ENCODE measurements around the gene PRDM5. TPM values are rescaled to one million over a fixed set of nuclear protein-coding genes. Genes with fewer than 3 reads are reported as not detected.

PRDM5 gene
- total and polyA plus RNA-seq, 10 of the 15 experiments (the other 5 are each of a cell fraction or from before 2014, with no cell fraction given) = 0.07 TPM; not detected in 9

DNA sequence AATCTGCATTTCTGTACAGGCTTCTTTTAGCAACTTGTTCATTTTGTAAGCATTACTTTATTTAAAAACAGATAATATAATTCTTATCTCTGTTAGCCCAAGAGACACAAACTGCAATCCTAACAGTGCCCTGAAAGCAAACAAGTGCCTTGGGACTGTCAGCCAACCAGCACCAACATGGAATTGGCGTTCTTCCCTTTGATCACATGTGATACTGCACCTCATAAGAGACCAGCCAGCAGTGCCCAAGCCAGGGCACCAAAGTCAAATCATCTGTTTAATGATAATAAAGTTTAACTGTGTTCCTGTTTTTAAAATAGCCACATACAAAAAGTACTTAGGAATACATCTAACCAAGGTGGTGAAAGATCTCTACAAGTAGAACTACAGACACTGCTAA lies 223.2 kb downstream of the PRDM5 start:
- CTCF ChIA-PET = no interaction called here
- TF ChIP-seq MXI1 (IDR thresholded peaks at IDR 0.05; ENCODE audit: low read depth, low read length) (no peak), ATF2 (IDR thresholded peaks at IDR 0.05; ENCODE audit: low read length) (no peak), ZNF217 (IDR thresholded peaks at IDR 0.05) (no peak), BCLAF1 (IDR thresholded peaks at IDR 0.05) (no peak), CHD1 (IDR thresholded peaks at IDR 0.05; ENCODE audit: low read depth, low read length) (no peak), ZNF24 (IDR thresholded peaks at IDR 0.05) (no peak), ZNF687 (IDR thresholded peaks at IDR 0.05) (no peak), CREB1 (IDR thresholded peaks at IDR 0.05; ENCODE audit: low read depth) (no peak), NFIC (IDR thresholded peaks at IDR 0.05; ENCODE audit: low read depth, low read length) (no peak), STAT3 (IDR thresholded peaks at IDR 0.05; ENCODE audit: low read depth, low read length) (no peak)
- TF ChIP-seq, protein P1, sequence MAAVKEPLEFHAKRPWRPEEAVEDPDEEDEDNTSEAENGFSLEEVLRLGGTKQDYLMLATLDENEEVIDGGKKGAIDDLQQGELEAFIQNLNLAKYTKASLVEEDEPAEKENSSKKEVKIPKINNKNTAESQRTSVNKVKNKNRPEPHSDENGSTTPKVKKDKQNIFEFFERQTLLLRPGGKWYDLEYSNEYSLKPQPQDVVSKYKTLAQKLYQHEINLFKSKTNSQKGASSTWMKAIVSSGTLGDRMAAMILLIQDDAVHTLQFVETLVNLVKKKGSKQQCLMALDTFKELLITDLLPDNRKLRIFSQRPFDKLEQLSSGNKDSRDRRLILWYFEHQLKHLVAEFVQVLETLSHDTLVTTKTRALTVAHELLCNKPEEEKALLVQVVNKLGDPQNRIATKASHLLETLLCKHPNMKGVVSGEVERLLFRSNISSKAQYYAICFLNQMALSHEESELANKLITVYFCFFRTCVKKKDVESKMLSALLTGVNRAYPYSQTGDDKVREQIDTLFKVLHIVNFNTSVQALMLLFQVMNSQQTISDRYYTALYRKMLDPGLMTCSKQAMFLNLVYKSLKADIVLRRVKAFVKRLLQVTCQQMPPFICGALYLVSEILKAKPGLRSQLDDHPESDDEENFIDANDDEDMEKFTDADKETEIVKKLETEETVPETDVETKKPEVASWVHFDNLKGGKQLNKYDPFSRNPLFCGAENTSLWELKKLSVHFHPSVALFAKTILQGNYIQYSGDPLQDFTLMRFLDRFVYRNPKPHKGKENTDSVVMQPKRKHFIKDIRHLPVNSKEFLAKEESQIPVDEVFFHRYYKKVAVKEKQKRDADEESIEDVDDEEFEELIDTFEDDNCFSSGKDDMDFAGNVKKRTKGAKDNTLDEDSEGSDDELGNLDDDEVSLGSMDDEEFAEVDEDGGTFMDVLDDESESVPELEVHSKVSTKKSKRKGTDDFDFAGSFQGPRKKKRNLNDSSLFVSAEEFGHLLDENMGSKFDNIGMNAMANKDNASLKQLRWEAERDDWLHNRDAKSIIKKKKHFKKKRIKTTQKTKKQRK (IDR thresholded peaks at IDR 0.05; ENCODE audit: low read depth, low read length) = no peak
- TF ChIP-seq, protein P2, sequence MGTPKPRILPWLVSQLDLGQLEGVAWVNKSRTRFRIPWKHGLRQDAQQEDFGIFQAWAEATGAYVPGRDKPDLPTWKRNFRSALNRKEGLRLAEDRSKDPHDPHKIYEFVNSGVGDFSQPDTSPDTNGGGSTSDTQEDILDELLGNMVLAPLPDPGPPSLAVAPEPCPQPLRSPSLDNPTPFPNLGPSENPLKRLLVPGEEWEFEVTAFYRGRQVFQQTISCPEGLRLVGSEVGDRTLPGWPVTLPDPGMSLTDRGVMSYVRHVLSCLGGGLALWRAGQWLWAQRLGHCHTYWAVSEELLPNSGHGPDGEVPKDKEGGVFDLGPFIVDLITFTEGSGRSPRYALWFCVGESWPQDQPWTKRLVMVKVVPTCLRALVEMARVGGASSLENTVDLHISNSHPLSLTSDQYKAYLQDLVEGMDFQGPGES (IDR thresholded peaks at IDR 0.05) = no peak

More for the DNA sequence above, 223.2 kb downstream of the PRDM5 start:
- POLR2A ChIA-PET = no interaction called here
- no peak for DNase-seq (ENCODE audit: low read depth, low spot score)
- Histone ChIP-seq H2AFZ (ENCODE audit: control insufficient read depth, low read depth, low read length) (no peak overlapping the region), H3K9ac (ENCODE audit: control insufficient read depth, insufficient read depth, low read length) (no peak overlapping the region), H3K4me2 (ENCODE audit: control insufficient read depth, insufficient read depth) (no peak overlapping the region), H3K9me3 (replicated peaks; ENCODE audit: control insufficient read depth, insufficient read depth, low read length) (no peaks in the 10 kb centered on the region), H4K20me1 (ENCODE audit: control insufficient read depth, insufficient read depth) (no peaks in the 10 kb centered on the region), H3K4me3 (no peak overlapping the region), H3K27me3 (replicated peaks in 1 of 2; ENCODE audit: control insufficient read depth in 2 of 2, insufficient read depth in 2 of 2, low read length in 1 of 2) (no peaks in the 10 kb centered on the region), H3K79me2 (ENCODE audit: control insufficient read depth, insufficient read depth, low read length) (no peaks in the 10 kb centered on the region), H3K4me1 (ENCODE audit: control insufficient read depth, insufficient read depth, low read length) (no peaks in the 10 kb centered on the region), H3K36me3 (ENCODE audit: control insufficient read depth in 2 of 2, insufficient read depth in 2 of 2, low read length in 1 of 2) (no peaks in the 10 kb centered on the region), H3K27ac (ENCODE audit: control insufficient read depth, insufficient read depth) (no peak overlapping the region)
- peak; percentile 38 for FAIRE-seq
- in situ Hi-C loops (cut with MboI) (no loop called here), intact Hi-C loops (cut with micrococcal nuclease; ENCODE audit: unreplicated experiment) (no loop called here)
- SMC1A ChIA-PET (ENCODE audit: uncharacterized antibody, unreplicated experiment) = no interaction called here
- no TSS peak for BruUV-seq (replicated peaks)
- WGBS (ENCODE audit: insufficient coverage, insufficient replicate concordance, low lambda C conversion rate, missing lambda C conversion rate) = 0% methylated on average over 1 of the region's 1 CpG
- ATAC-seq = no peak
- RAD21 ChIA-PET (ENCODE audit: unreplicated experiment) = no interaction called here
